Stimulated activated CD8-positive, alpha-beta memory T cell treated with anti-CD3 and anti-CD28 coated beads, Interleukin-2, amount 100 ng/mL, for 48 hours (primary cell): Measurements from ENCODE around the gene SLC12A4.

ENCODE experiments used
- DNase-seq, 2 donors: peaks; one replicate each; pipeline ENCODE4 v3.0.0-alpha.2; 2020; ENCODE audit warnings: low read depth in 2 of 2

Gene SLC12A4

GRCh38 chr16:67893743-67894399 lies 74.6 kb downstream of the SLC12A4 start:
- no peak for DNase-seq
